Measurements from ENCODE around the gene CDX1.

DNA sequence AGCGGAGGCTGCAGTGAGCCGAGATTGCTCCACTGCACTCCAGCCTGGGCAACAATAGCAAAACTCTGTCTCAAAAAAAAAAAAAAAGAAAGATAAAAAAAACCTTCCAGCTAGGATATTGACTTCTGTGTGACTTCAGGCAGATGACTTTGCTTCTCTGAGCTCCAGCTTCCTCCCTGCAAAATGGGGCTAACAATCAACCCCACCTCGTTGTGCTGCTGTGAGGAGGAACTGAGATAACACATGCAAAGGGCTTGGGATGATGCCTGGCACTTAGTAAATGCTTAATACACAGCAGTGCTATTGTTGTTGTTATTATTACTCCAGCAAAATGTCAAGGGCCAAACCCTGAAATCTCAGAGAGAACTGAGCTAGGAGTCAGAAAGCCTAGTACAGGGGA, 3.5 kb upstream of the CDX1 start:
- TF ChIP-seq POLR2AphosphoS5 (IDR thresholded peaks at IDR 0.05; ENCODE audit: low read depth, low read length) (no peak), POLR2A (IDR thresholded peaks at IDR 0.05; ENCODE audit: low read depth, low read length) (no peak), POU2F2 (IDR thresholded peaks at IDR 0.05; ENCODE audit: low read depth, low read length) (no peak), TAF1 (IDR thresholded peaks at IDR 0.05; ENCODE audit: low read depth, low read length) (no peak), SPI1 (IDR thresholded peaks at IDR 0.05; ENCODE audit: low read depth, low read length) (peak; percentile 46; the same call in 1 of the 2 replicates), PAX5 (IDR thresholded peaks at IDR 0.05; ENCODE audit: insufficient read depth, low read length, severe bottlenecking) (no peak)

All from GM12891 (cell line).